Measurements from ENCODE around the gene ATP6V0E1. TPM values are rescaled to one million over a fixed set of nuclear protein-coding genes. Genes with fewer than 3 reads are reported as not detected.

Gene ATP6V0E1
- total RNA-seq, 2 donors from 2014 or later: 194 to 218 TPM

- H3K36me3 ChIP-seq: no peaks in the 10 kb centered on the region
- H3K4me3 ChIP-seq: no peak overlapping the region
- no peak overlapping the region for H3K27ac ChIP-seq
- H3K4me1 ChIP-seq: no peaks in the 10 kb centered on the region
- TF ChIP-seq CTCF (IDR thresholded peaks at IDR 0.05): no peak
- no peaks in the 10 kb centered on the region for H3K9me3 ChIP-seq
- H3K27me3 ChIP-seq: no peaks in the 10 kb centered on the region
- no peak for DNase-seq
- no peak overlapping the region for H3K9ac ChIP-seq (ENCODE audit: low read depth in 2 of 2, low read length in 2 of 2)
- intact Hi-C loops (cut with DNase I): loop anchor here (10.0 kb wide), 1 partner anchor 315 kb away; no protein-coding TSS in a partner anchor
These were observed 13.7 kb upstream of the ATP6V0E1 start for GRCh38 chr5:172969921-172970320.

- Histone ChIP-seq H3K4me3 (no peak overlapping the region), H3K27me3 (no peaks in the 10 kb centered on the region), H3K4me1 (no peaks in the 10 kb centered on the region), H3K9ac (ENCODE audit: low read depth in 2 of 2, low read length in 2 of 2) (no peak overlapping the region), H3K36me3 (no peaks in the 10 kb centered on the region), H3K9me3 (no peaks in the 10 kb centered on the region), H3K27ac (no peak overlapping the region)
- intact Hi-C loops (cut with DNase I): loop anchor here (10.0 kb wide), 1 partner anchor 313 kb away; no protein-coding TSS in a partner anchor
- no peak for DNase-seq
- TF ChIP-seq CTCF (IDR thresholded peaks at IDR 0.05): no peak
These were observed 12.1 kb upstream of the ATP6V0E1 start for GRCh38 chr5:172971482-172971881.

GRCh38 chr5:172972552-172972951 lies 11.0 kb upstream of the ATP6V0E1 start:
- H3K9me3 ChIP-seq: no peaks in the 10 kb centered on the region
- no peak for DNase-seq
- H3K36me3 ChIP-seq: no peaks in the 10 kb centered on the region
- H3K9ac ChIP-seq (ENCODE audit: low read depth in 2 of 2, low read length in 2 of 2): no peak overlapping the region
- H3K27me3 ChIP-seq: no peaks in the 10 kb centered on the region
- H3K4me3 ChIP-seq: no peak overlapping the region
- no peaks in the 10 kb centered on the region for H3K4me1 ChIP-seq
- H3K27ac ChIP-seq: no peak overlapping the region
- intact Hi-C loops (cut with DNase I): loop anchor here (10.0 kb wide), 1 partner anchor 312 kb away; no protein-coding TSS in a partner anchor
- no peak for TF ChIP-seq CTCF (IDR thresholded peaks at IDR 0.05)

- Histone ChIP-seq H3K27ac (no peak overlapping the region), H3K9me3 (no peaks in the 10 kb centered on the region), H3K4me1 (no peaks in the 10 kb centered on the region), H3K9ac (ENCODE audit: low read depth in 2 of 2, low read length in 2 of 2) (no peak overlapping the region), H3K36me3 (no peaks in the 10 kb centered on the region), H3K27me3 (no peaks in the 10 kb centered on the region), H3K4me3 (no peak overlapping the region)
- intact Hi-C loops (cut with DNase I): loop anchor here (10.0 kb wide), 1 partner anchor 311 kb away; no protein-coding TSS in a partner anchor
- DNase-seq: no peak
- no peak for TF ChIP-seq CTCF (IDR thresholded peaks at IDR 0.05)
These were observed 10.2 kb upstream of the ATP6V0E1 start for GRCh38 chr5:172973127-172973916.

- Histone ChIP-seq H3K4me1 (no peaks in the 10 kb centered on the region), H3K9ac (ENCODE audit: low read depth in 2 of 2, low read length in 2 of 2) (no peak overlapping the region), H3K9me3 (no peaks in the 10 kb centered on the region), H3K36me3 (no peaks in the 10 kb centered on the region), H3K27ac (no peak overlapping the region), H3K27me3 (no peaks in the 10 kb centered on the region), H3K4me3 (no peak overlapping the region)
- intact Hi-C loops (cut with DNase I): loop anchor here (10.0 kb wide), 1 partner anchor 311 kb away; no protein-coding TSS in a partner anchor
- DNase-seq: no peak
- TF ChIP-seq CTCF (IDR thresholded peaks at IDR 0.05): no peak
These were observed 9.6 kb upstream of the ATP6V0E1 start for GRCh38 chr5:172973931-172974330.
